GM18526 (cell line): ENCODE measurements around the gene HTRA3.

Experiments used
- POLR2A ChIP-seq: IDR thresholded peaks from 3 replicates; pipeline ENCODE4 v1.6.1; 2011; ENCODE audit not compliant: insufficient read length; ENCODE audit errors: extremely low read depth

Gene HTRA3

DNA sequence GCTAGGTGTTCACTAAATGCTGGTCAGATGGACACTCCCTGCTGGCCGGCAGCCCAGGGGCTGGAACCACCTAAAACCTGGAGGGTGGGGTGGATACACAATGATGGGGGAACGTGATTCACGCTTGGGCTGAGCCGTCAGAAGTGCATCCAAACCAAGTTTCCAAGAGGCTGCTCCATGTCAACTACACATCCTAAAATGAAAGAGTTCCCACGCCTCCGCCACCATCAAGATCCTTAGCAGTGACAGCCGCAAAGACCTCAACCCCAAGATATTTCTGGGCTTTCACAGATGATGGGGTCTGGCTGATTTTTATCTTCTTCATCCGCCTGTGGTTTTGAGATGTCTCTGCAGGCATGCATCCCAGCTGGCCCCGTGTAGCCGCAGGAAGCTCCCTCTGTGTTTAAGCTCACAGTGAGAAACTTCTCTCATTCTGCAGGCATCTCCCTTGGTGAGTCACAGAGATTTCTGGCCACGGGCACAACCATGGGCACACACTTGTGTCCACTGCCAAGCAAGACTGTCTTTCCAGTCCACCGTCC, 84.4 kb downstream of the HTRA3 start:
- TF ChIP-seq POLR2A = no peak

GRCh38 chr4:8355306-8355705, 85.8 kb downstream of the HTRA3 start:
- no peak for TF ChIP-seq POLR2A

DNA sequence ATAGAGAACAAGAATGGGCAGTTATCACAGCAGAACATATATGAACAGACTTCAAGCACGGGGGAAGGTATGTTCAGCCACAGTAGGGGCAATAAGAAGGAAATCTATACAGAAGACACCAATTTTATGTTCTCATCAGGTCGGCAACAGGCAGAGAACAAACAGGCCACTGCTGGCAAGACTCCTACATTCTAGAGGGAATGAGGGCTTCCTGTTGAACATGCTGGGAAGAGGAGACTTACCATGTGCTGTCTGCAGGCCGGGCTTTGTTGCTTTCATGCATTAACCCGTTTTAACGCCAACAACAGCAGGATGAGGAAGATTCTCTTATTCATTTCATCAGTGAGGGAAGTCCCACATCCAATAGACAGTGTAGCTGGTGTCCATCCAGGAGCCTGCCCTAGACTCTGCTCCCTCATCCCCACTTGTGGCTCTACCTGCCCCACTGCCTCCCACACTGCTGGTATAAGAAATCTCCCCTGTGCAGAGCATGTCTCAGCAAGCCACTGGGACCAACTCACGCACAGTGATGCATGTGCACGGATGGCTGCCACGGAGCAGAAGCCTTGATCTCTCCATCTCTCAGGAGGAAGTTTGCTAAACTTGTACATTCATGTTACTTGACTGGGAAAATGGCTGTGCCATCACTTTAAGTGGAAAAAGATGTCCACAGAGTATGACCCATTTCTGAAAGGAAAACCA, 86.5 kb downstream of the HTRA3 start:
- TF ChIP-seq POLR2A = no peak
